HG02870 (cell line): ENCODE data around the gene SESN2.

ENCODE experiments used
- ATAC-seq: cut with Tn5 transposase; IDR thresholded peaks from one replicate; pipeline ENCODE4 v1.9.1; 2021; ENCODE audit warnings: mild to moderate bottlenecking, moderate library complexity; ENCODE audit not compliant: unreplicated experiment

Gene SESN2

DNA sequence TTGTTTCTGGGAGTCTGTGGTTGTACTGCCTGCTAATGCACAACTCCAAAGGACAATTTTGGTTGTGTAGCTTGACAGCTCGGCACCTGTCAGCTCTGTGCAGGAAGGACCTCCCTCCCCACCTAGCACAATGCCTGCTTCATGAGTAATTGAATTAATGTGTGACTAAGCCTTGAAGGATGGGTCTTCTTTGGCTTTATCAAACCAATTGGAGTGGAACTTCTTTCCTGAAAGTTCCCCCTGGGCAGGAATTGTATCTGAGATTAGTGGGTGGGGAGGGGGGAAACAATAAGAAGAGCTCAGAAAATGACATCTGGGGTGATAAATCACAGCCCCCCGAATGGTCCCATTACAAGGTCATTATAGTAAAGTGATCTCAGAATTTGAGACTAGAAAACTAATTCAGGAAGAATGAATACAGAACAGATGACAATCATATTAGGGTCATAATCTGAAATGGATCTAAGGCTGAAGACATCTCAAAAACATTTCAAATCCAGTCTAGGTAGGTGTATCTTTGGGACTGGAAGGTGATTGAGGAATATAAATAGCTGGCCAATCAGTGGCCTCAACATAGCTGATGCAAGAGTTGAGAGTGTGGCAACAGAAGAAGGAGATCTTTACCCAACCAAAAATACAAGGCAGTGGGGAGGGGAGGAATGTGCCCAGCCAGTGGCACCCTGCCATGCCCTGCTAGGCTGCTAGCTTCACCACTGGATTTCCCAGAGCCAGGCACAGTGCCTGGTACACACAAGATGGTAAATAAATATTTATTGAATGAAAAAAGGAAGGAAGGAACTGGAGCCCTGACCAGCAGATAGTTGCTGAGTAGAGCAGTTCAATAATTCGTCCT, 10.1 kb upstream of the SESN2 start:
- no peak for ATAC-seq

DNA sequence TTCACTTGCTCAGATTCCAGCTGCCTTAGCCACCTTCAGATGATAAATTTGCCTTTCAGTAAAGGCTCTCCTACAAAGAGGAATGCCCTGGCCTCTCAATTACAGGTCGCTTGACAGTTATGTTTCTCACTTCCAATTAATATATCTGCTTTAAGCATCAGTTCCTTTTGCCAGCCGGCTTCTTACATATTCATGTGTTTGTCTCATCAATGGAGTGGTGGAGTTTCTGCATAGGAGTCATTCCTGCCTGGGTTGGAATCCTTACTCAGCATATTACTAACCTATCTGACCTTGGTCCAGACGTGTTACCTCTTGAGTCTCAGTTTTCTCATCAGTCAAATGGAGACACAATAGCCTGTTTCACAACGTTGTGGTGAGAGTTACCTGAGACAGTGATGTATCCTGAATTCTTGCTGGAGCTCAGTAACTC, 9.4 kb upstream of the SESN2 start:
- ATAC-seq, result no peak

DNA sequence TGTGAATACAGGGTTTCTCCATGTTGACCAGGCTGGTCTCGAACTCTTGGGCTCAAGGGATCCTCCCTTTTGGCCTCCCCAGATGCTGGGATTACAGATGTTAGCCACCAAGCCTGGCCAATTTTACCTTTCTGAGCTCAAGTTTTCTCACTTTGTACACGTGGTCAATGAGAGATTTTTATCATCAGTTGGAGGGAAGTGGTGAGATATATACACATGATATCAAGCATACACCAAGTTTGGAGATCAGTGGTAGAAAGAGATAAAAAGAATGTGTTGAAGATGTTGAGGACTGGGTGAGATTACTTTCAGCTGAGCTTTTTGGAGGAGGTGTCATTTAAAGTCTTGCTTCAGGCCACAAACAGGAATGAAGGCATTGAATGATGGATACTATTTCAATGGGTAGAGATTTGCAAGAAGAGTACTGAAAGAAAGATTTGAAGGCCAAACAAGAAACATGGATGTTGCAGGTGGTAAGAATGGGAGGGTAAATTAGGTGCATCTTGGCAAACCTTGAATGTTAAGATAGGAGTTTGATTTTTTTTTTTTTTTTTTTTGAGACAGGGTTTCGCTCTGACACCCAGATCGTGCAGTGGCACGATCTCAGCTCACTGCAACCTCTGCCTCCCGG, 3.0 kb upstream of the SESN2 start:
- ATAC-seq, result no peak

DNA sequence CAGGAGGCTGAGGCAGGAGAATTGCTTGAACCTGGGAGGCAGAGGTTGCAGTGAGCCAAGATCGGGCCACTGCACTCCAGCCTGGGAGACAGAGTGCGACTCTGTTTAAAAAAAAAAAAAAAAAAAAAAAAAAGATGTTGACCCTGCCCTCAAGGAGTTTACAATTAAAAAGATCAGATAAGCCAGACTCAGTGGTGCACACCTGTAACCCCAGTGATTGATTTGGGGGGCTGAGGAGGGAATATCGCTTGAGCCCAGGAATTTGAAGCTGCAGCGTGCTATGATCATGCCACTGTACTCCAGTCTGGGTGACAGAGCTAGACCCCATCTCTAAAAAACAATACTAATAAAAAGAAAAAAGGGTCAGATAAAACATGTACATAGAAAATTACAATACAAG, 1.6 kb upstream of the SESN2 start:
- ATAC-seq, result no peak

DNA sequence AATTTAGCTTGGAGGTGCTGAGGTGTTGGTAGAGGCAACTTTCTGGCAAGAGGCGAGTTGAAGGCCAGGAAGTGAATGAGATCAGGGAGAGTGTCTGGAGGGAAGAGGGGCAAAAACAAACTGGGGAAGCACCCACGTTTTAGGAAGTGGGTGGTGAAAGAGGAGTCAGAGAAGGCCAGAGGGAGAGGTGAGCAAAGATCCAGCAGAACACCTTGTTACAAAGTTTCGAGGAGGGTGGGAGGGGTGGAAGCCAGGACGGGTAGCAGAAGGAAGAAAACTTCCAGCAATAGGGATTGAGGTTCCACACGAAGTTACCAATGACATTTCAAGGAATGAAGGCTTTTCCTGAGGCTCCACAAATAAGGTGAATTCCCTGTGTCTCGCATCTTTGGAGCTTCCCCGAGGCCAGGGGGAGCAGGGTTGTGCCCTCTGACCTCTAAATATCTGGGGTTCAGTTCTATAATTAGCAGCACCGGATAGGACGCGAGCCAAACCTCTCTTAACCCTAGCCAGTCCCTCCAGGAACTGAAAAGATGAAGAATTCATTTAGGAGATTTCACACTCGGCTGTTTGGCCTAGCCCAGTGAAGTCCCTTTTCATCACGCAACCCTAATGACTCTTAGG, 578 bp upstream of the SESN2 start:
- ATAC-seq, result no peak

DNA sequence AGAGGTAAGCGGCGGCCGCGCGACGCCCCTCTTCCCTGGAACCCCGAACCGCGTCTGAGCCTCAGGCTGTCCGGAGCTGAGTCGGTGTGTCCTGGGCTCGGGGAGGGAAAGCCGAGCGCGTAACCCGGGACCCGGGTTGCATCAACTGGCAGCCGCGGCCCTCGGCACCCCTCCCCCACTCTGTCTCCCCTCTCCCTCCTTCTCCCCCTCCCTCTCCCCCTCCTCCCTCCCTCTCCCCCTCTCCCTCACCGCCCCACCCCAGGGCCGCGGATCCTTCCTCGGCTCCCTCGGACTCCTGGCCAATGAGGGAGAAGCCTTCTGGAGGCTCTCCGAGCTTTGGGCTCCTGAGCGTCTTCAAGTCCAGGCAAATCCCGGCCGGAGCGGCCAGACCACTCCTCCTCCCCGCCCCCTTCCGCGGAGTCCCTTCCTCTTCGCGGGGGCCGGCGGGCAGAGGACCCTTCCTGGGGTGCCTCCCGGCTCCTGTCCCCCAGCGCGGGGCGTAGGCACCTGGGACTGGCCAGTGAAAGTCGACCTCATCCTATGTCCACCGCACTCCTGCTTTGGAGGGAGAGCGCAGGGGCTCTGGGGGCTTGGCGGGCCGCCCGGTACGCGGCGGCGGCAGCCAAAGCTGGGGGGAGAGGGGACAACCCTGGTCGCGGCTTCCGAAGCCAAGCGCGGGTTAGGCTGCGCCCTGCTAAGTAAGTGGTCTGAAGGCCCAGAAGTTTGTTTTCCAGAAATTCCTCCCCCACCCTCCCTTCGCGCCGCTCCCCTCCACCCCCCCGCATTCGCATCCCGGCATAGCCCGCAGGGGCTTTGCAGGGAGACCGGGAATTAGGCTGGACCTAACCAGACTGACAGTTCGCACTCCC, 850 bp downstream of the SESN2 start:
- no peak for ATAC-seq

DNA sequence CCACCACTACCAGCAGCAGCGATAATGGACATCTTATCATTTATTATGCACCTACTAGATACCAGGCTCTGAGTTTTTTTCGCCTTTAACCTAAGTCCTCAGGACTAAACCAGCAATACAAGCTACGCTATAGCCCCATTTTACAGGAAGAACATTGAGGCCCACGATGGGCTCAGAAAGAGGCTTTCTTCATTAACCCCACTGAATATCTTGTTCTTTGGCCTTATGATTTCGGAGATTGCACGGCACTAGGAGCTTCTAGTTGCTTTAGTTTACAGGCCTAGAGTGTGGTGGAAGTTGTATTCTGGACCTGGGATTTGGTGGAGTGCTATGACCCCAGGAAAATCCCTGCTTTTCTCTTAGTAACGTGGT, 1.5 kb downstream of the SESN2 start:
- ATAC-seq, result no peak

DNA sequence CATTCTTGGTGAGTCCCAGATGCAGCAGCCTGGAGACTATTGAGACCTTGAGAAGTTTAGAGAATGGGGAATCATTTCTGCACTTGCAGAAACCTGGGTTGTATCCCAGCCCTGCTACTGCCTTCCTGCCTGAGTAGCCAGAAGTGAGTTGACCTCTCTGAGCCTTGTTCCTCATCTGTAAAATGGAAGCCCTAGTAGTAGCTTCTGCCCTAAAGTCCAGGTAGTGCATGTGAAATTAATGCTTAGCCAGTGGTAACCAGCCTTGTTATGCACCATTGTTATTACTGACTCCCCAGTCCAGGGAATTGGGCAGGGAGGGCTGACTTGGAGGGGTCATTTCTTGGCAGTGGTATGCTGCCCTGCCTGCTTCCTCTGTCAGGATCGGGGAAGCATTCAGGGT, 5.6 kb downstream of the SESN2 start:
- no peak for ATAC-seq

DNA sequence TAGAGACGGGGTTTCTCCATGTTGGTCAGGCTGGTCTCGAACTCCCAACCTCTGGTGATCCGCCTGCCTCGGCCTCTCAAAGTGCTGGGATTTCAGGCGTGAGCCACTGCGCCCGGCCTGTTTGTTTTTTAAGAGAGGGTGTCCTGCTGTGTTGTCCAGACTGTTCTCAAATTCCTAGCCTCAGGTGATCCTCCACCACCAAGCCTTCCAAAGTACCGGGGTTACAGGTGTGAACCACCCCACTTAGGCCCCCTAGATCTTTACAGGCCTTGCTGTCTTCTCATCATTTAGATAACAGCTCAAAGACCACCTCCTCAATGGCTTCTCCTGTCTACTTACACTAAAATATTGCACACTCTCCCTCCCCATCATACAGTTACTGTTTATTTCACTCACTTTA, 6.3 kb downstream of the SESN2 start:
- ATAC-seq, result no peak

DNA sequence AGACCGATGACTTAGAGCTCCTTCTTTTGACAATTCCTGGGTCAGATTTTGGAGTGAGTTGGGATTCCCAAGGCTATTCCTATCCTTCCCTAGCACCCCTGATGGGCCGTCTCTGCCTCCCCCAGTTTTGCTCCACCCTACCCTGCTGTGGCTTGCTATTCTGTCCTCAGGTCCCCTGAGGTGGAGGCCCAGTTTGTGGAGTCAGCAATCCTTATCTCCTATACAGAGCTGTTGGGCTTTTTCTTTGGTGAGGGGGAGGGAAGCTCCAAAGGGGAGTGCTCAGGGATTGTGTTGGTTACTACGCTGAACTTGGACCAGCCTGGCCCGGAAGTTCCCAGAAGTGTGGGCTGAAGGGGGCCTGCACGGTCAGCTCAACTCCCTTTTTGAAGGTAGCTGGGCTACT, 7.6 kb downstream of the SESN2 start:
- no peak for ATAC-seq

DNA sequence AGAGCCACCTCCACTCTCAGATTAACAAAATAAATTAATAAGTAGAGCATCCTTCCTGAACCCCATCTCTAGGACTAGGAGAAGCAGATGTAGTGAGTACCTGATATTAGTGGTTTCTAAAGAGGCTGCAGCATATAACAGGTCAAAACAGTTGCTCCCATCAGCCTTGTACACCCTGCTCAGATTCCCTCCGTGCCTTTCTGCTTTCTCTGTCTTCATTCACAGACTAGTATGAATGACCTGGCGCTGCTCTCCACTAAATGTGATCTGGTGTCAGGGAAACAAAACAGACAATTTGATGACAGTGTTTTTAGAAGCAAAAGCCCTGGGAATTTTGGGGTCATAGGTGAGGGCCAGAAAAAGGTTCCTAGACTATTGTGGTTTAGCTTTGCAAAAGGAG, 8.3 kb downstream of the SESN2 start:
- ATAC-seq, result no peak

DNA sequence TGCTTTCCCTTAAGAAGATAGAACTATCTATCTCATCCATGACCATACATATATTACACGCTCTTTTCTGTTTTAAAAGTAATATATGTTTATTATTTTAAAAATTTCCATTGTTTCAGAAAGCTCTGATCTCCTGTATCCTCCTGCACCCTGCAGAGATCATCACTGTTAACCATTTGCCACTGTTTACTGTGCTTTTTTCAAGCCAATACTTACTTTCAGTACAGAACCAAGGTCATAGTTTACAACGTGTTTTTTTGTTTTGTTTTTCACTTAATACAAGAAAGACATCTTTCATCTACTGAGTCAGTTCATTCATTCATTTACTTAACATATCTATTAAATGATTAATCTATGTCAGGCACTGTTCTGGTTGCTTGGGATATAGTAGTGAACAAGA, 10.2 kb downstream of the SESN2 start:
- no peak for ATAC-seq

DNA sequence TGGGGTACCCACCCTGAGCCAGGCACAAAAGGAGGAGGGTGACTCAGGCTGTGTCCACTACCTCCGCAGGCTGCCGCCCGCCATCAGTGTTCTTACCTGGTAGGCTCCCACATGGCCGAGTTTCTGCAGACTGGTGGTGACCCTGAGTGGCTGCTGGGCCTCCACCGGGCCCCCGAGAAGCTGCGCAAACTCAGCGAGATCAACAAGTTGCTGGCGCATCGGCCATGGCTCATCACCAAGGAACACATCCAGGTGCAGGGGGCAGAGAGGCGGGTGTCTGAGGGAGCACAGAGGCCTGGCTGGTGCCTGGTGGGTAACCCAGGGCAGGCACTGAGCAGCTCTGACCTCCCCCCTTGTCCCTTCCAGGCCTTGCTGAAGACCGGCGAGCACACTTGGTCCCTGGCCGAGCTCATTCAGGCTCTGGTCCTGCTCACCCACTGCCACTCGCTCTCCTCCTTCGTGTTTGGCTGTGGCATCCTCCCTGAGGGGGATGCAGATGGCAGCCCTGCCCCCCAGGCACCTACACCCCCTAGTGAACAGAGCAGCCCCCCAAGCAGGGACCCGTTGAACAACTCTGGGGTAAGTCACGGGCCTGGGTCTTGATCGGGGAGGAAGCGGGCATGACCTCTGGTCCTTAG, 13.0 kb downstream of the SESN2 start:
- no peak for ATAC-seq

DNA sequence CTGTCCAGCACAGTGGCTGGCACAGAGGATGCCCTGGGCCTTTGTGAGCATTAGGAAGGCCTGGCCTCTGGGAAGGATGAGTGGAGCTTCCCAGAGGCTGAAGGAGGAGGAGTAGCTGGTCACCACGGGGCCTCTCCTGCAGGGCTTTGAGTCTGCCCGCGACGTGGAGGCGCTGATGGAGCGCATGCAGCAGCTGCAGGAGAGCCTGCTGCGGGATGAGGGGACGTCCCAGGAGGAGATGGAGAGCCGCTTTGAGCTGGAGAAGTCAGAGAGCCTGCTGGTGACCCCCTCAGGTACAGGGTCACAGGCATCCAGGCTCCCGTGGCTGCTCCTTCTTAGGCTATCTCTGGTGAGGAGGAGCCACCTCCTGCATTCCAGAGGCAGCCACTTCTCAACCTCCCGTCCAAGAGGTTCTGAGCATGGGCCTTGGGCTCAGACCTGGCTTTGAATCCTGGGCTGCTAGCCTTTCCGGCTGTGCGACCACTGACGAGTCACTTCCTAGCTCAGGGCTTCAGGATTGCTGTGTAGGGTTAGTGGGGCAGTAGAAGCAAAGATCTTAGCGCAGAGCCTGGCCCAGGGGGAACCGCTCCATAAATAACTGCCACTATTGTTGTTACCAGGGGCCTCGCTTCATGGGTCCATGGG, 14.0 kb downstream of the SESN2 start:
- ATAC-seq, result no peak

DNA sequence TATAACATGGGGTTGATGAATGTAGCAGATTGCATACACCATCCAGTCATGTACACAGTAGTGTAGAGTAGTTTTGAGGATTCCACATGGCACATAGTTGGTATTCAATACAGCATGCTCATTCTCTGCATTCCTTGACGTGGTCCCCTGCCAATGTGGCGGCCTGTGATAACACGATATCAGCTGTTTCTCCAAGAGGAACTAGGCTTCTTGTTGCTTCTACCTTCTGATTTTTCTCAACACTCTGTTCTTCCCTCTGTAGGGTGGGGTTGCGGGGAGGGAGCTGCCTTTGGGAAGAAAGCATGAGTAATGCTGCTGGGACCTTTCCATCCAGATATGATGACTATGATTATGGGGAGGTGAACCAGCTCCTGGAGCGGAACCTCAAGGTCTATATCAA, 19.4 kb downstream of the SESN2 start:
- no peak for ATAC-seq

DNA sequence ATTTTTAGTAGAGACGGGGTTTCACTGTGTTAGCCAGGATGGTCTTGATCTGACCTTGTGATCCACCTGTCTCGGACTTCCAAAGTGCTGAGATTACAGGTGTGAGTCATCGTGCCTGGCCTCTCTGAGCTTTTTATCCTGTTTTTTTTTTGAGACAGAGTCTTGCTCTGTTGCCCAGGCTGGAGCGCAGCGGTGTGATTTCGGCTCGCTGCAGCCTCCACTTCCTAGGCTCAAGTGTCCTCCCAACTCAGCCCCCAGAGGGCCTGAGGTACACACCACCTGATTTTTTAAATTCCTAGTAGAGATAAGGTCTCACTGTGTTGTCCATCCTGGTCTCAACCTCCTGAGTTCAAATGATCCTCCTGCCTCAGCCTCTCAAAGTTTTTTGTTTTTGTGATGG, 20.4 kb downstream of the SESN2 start:
- no peak for ATAC-seq

DNA sequence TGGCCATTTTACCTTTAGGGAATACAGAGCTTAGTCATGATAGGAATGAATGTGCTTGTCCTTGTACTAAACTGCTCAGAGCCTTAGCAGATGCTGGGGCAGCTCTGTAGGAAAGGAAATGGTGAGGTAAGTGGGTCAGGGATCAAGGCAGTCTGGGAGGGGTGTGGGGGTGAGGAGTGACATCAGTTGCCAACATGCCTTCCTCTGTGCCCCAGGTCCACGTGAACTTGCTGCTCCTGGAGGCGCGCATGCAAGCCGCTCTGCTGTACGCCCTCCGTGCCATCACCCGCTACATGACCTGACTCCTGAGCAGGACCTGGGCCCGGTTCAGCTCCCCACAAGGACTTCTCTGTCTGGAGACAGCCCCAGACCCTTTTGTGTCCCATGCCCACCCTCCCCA, 21.2 kb downstream of the SESN2 start:
- ATAC-seq, result no peak

DNA sequence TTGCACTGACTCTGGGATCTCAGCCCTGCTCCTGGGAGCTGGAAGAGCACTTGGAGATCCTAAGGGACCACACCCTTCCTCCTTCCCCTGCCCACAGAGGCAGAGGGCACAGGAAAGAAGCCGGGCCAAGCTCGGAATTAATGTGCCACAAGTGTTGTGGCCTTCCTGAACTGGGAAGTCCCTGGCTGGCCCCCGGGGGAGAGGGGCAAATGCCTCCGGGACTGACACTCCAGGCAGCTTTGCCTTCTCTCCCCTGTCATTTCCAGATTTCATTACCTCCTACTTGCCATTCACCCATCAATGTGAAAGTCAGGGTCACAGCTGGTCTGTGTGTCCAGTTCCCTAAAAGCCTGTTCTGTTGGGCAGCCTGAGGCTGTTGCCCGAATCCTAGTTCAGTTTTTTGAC, 21.7 kb downstream of the SESN2 start:
- no peak for ATAC-seq

DNA sequence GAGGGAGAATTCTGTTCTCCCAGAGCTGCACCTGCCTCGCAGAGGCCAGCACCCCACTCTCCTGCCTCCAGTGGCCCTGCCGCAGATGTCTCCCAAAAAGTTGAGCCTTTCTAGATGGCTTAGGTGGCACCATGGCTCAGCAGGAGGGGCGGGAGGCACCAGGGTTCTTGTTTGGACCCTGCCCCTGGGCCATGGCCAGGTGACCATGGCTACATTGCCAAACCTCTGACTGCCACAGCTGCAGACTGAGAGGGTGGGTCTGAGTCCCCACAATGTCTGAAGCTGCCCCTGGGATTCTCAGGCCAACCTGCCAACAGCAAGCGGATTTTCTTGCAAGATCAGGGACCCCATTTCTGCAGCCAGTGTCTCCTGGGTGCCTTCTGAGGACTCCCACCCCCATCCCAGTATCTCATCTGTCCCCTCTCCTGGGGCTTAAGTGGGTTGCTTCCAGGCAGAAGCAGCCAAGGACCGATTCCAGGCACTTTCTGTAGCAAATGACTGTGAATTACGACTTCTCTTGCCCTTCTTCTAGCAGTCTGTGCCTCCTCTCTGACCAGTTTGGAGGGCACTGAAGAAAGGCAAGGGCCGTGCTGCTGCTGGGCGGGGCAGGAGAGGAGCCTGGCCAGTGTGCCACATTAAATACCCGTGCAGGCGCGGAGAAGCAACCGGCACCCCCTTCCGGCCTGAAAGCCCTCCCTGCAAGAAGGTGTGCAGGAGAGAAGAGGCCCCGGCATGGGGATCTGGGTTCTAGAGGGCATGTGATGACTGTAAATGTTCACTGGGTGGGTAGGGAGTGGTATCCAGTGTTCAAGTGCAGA, 22.5 kb downstream of the SESN2 start:
- no peak for ATAC-seq
